Renal cortical epithelial cell (primary cell): ENCODE results near the gene TRIM42. TPM values are rescaled to one million over a fixed set of nuclear protein-coding genes. Genes with fewer than 3 reads are reported as not detected.

Source experiments
- DNase-seq: peaks from one replicate; pipeline ENCODE4 v3.0.0-alpha.2; 2011; ENCODE audit warnings: low read depth
- total RNA-seq: library from RNA; depleted of rRNA; stranded (reverse); fragments of >200 nt; gene quantifications from 2 replicates; pipeline ENCODE4 v1.2.3, GENCODE V29; 2014

The TRIM42 gene
- total RNA-seq, 1 donor from 2014 or later = not detected

- DNase-seq = no peak
Measured at GRCh38 chr3:140710711-140711389, 33.0 kb downstream of the TRIM42 start.

- no peak for DNase-seq
Measured at GRCh38 chr3:140711390-140712035, 33.6 kb downstream of the TRIM42 start.

GRCh38 chr3:140712301-140712700 is 34.4 kb downstream of the TRIM42 start:
- DNase-seq = no peak

- no peak for DNase-seq
Measured at GRCh38 chr3:140715035-140715434, 37.2 kb downstream of the TRIM42 start.

- DNase-seq = no peak
Measured at GRCh38 chr3:140717921-140718320, 40.1 kb downstream of the TRIM42 start.

- DNase-seq = no peak
Measured at GRCh38 chr3:140719841-140720614, 42.2 kb downstream of the TRIM42 start.

GRCh38 chr3:140723576-140723975 is 45.7 kb downstream of the TRIM42 start:
- DNase-seq = no peak

- peak; percentile 74 for DNase-seq
Measured at GRCh38 chr3:140724856-140725812, 47.3 kb downstream of the TRIM42 start.

- peak; percentile 59 for DNase-seq
Measured at GRCh38 chr3:140726066-140726465, 48.2 kb downstream of the TRIM42 start.

GRCh38 chr3:140727886-140728285 is 50.0 kb downstream of the TRIM42 start:
- peak; percentile 36 for DNase-seq

- no peak for DNase-seq
Measured at GRCh38 chr3:140731440-140732119, 53.7 kb downstream of the TRIM42 start.

- DNase-seq = no peak
Measured at GRCh38 chr3:140733623-140734022, 55.8 kb downstream of the TRIM42 start.

- peak; percentile 40 for DNase-seq
Measured at GRCh38 chr3:140736863-140737460, 59.1 kb downstream of the TRIM42 start.

GRCh38 chr3:140742116-140742515 is 64.3 kb downstream of the TRIM42 start:
- DNase-seq = no peak

- DNase-seq = no peak
Measured at GRCh38 chr3:140748171-140748570, 70.3 kb downstream of the TRIM42 start.

- no peak for DNase-seq
Measured at GRCh38 chr3:140748903-140749302, 71.0 kb downstream of the TRIM42 start.
